GM21825 (cell line): ENCODE results near the gene SIX6.

Experiments
- ATAC-seq: cut with Tn5 transposase; IDR thresholded peaks from one replicate; pipeline ENCODE4 v1.9.1; 2021; ENCODE audit warnings: mild to moderate bottlenecking, moderate library complexity; ENCODE audit not compliant: unreplicated experiment

The SIX6 gene

DNA sequence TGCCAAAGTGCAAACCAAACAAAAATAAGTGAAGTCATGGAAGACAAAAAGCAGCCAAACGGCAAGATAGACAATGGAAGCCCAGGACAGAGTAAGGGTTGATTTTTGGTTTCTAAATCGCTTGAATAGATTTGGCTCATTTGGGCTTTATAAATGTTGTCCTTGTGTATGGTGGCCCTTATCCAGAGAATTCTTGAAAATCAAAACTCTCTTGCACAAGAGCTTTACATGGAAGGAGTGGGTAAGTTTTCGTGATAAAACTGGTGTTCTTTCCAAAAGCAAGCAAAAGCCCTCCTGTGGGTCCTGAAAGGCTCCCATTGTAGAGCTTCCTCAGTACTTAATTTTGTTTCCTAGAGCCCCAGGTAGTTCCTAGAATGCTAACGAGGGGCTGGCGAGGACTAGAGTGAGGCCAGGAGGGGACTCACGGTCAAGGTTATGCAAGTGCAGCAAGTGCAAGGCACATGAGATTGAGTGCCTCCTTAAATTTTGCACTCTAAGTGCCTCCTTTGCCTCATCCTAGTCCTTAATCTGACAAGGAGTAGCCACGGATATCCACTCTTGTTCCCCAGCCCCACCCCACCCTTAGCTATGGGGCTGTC, 4.1 kb downstream of the SIX6 start:
- no peak for ATAC-seq

DNA sequence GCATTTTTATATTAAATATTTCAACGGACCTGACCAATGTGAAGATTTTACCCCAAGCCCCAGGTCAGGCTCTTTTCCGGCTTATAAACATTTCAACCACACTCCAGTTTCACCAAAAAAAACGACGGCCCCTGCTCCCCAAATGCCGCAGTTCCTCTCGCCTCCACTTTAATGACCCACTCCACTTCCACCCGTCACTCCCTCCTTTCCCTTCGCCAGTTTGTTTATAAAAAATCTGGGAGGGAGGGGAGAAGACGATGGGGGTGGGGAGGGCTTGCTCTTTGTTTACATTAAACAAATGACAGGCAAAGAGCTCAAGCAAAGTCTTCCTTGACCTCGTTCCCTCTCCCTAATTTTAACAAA, 5.4 kb downstream of the SIX6 start:
- no peak for ATAC-seq

- no peak for ATAC-seq
These were observed 6.0 kb downstream of the SIX6 start for GRCh38 chr14:60514741-60515491.

DNA sequence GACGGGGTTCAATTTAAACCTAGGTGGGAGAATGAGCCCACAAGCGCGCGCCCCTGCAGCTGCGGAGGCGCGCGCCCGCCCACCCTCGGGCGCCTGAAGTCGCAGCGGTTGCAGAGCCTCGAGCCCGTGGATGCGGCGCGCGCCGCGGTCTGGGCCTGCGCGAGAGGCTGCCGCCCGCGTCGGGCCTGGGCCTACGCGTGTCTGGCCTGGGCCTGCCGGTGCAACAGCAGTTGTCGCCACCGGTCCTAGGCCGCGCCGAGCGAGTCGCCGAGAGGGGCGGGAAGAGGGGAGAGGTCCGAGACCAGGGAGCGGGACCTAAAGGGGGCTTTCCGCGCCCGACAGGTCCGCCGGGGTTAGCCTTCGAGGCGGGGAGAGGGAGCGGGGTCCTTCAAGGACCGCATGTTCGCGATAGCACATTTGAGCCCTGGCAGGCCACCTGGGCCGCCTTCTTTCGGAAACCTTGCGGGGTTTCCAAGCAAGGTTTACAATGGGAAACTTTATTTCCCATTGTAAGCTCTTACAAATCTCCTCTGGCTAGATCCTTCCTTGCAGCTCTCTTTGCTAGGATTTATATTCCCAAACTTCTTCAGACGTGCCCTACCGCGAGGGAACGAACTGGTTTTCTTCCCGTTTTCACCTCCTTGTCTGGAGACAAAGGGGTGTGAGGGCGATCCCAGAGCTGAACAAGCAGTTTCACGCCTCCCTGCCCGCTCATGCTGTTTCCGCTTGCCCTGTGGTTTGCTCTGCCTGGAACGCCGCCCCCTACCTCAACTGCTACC, 6.8 kb downstream of the SIX6 start:
- no peak for ATAC-seq

GRCh38 chr14:60532442-60532841, 23.5 kb downstream of the SIX6 start:
- no peak for ATAC-seq

DNA sequence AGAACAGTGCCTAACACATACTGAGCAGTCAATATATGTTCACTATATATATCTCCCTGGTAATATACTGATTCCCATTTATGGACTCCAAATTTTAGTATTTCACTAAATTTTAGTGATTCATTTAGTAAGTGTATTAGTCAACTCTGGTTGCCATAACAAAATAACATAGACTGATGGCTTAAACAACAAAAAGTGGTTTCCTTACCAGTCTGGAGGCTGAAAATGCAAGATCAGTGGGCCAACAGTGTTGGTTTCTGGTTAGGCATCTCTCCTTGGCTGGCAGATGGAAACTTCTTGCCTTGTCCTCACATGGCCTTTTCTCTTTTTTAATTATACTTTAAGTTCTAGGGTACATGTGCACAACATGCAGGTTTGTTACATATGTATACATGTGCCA, 28.7 kb downstream of the SIX6 start:
- no peak for ATAC-seq

- ATAC-seq: no peak
These were observed 35.7 kb downstream of the SIX6 start for GRCh38 chr14:60544659-60545058.

DNA sequence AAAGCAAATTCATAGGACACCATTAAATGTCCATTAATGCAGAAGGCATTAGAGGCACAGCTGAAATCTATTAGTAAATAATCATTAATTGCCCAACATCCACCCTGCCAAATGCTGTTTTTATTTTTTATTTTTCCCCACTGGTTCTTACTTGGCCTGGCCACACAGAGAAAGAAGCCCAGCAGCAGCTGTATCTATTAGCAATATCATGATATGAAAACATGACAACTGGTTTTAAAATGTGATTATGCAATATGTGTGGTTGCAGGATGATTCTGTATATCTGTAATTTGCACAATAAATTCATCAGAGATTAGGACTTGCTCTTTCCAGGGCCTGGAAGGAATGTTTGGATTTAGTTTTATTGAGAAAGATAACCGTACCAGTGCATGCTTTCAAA, 44.9 kb downstream of the SIX6 start:
- ATAC-seq: no peak

GRCh38 chr14:60561845-60562746, 53.1 kb downstream of the SIX6 start:
- peak; percentile 54 for ATAC-seq
